Spleen (tissue), 7 donors: ENCODE data around the gene TMEM61.

Experiments used
- POLR2A ChIP-seq, 3 donors: fragments of 450-650 bp; IDR thresholded peaks; one replicate each; pipeline ENCODE4 v1.5.1; 2017; ENCODE audit warnings: antibody characterized with exemption in 3 of 3, mild to moderate bottlenecking in 1 of 3
- TF ChIP-seq, protein P1 (sequence below), 11 experiments: fragments of 200-600 bp in 7 of 11; fragments of 450-650 bp in 4 of 11; sonication (generic) in 4 of 11; IDR thresholded peaks in 8 of 11; conservative IDR thresholded peaks in 3 of 11; 1 replicate in 7 of 11; 2 replicates in 4 of 11; pipeline versions ENCODE4 v1.4.0 to v1.8.0; 2016 to 2021; ENCODE audit warnings: antibody characterized with exemption in 11 of 11, inconsistent platforms in 4 of 11, mild to moderate bottlenecking in 1 of 11
- donor health status: DM: no; HTN: no; CAD: no; lungs with moderate emphysema.
- donor health status: DM: no; HTN: no; CAD: no.
- donor health status: DM: no; HTN: no; CAD: no.

DNA sequence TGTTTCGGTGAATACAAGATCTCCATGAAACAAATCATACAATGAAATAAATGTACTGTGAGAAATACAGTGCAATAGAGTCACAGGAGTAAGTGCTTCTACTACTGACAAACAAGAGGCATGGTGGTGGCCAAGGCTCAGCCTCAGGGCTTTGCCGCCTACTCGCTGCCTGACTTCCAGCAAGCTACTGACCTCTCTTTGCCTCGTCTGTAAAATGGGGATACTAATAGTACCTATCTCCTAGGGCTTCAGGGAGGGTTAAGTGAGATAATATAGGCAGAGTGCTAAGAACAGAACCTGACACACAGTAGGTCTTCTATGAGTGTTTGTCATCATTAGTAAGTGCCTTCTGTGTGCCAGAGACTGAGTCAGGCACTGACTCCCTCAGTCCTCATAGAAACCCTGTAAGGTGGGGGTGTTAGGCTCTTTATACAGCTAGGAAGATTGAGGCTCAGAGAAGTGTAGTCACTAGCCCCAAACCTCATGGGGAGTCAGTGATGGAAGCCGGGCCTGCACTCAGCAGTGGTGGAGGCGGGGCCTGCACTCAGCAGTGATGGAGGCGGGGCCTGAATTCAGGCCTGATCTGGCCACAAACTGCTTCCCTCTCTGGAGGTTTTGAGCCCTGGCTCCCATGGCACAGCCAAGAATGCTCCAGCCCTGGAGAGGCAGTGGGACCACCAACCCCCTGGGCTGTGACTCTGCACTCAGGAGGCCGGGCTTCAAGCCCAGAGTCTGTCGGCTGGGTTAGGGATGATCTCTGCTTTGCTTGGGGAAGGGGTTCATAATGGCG is 25.1 kb downstream of the TMEM61 start:
- TF ChIP-seq, protein P1, sequence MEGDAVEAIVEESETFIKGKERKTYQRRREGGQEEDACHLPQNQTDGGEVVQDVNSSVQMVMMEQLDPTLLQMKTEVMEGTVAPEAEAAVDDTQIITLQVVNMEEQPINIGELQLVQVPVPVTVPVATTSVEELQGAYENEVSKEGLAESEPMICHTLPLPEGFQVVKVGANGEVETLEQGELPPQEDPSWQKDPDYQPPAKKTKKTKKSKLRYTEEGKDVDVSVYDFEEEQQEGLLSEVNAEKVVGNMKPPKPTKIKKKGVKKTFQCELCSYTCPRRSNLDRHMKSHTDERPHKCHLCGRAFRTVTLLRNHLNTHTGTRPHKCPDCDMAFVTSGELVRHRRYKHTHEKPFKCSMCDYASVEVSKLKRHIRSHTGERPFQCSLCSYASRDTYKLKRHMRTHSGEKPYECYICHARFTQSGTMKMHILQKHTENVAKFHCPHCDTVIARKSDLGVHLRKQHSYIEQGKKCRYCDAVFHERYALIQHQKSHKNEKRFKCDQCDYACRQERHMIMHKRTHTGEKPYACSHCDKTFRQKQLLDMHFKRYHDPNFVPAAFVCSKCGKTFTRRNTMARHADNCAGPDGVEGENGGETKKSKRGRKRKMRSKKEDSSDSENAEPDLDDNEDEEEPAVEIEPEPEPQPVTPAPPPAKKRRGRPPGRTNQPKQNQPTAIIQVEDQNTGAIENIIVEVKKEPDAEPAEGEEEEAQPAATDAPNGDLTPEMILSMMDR (IDR thresholded peaks at IDR 0.05 in 8 of 11, conservative IDR thresholded peaks at IDR 0.05 in 3 of 11) = no peak
- TF ChIP-seq POLR2A (IDR thresholded peaks at IDR 0.05) = no peak
